Upper lobe of right lung (tissue), 1 donor: ENCODE data around the gene FOSL2. TPM values are rescaled to one million over a fixed set of nuclear protein-coding genes. Genes with fewer than 3 reads are reported as not detected.
A peak's percentile ranks its signal among the peaks of the same experiment; 100 is the strongest.

Experiments
- ATAC-seq: fragments of 200-7000 bp; cut with Tn5 transposase; one replicate; pipeline ENCODE4 v1.9.1; 2020; ENCODE audit warnings: mild to moderate bottlenecking, moderate library complexity
- DNase-seq: peaks from one replicate; pipeline ENCODE4 v3.0.0-alpha.2; 2020
- H3K27ac ChIP-seq: fragments of 200-600 bp; one replicate; pipeline ENCODE4 v1.8.0; 2022
- H3K27me3 ChIP-seq: fragments of 200-600 bp; one replicate; pipeline ENCODE4 v1.8.0; 2022; ENCODE audit warnings: mild to moderate bottlenecking
- H3K36me3 ChIP-seq: fragments of 200-600 bp; one replicate; pipeline ENCODE4 v1.8.0; 2022
- H3K4me1 ChIP-seq: fragments of 200-600 bp; one replicate; pipeline ENCODE4 v1.8.0; 2022
- H3K4me3 ChIP-seq: fragments of 200-600 bp; one replicate; pipeline ENCODE4 v1.8.0; 2022; ENCODE audit warnings: mild to moderate bottlenecking
- H3K9me3 ChIP-seq: fragments of 200-600 bp; one replicate; pipeline ENCODE4 v1.8.0; 2022
- CTCF ChIP-seq: fragments of 200-600 bp; IDR thresholded peaks from one replicate; pipeline ENCODE4 v1.8.0; 2022; ENCODE audit warnings: antibody characterized with exemption
- intact Hi-C: fragments of 100-400 bp; cut with DNase I; formaldehyde crosslinking; loops from one replicate; pipeline ENCODE4 v1.11.0; 2022
- total RNA-seq: library from RNA; stranded (reverse); fragmentation: NEBNext Ultra II Directional; extraction: Animal tissue kit (Norgen Biotek cat#: 25700); gene quantifications from one replicate; pipeline ENCODE4 v1.2.1, GENCODE V29; 2021
- donor health status: DM: no; HTN: yes; CAD: no; lungs with severe emphysema.

FOSL2 gene
- total RNA-seq, 1 donor from 2014 or later: 123 TPM

DNA sequence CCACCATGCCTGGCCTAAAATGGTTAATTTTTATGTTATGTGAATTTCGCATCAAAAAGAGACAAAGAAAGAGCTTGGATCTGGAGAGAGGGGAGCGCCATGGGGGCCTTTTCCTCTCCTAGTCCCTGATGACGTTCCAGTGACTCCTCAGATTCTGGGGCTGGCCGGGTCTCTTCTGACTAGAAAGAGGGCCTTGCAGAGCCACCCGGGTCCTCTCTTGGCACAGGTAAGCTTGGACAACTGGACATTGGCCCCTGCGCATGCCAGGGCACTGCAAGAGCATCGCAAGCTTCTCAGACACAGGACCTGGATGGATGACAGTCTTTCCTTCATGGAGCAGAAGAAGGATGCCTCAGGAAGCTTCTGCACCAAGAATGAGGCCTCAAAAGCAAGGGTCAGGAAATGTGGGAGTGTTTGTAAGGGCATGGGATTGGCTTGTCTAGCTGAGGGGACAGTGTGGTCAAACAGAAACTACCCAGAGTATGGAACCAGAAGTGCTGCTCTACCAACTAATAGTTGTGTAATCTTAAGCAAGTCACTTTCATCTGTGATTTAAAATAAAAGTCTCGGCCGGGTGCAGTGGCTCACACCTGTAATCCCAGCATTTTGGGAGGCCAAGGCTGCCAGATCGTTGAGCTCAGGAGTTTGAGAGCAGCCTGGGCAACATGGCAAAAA, 35.2 kb downstream of the FOSL2 start:
- Histone ChIP-seq H3K4me1 (peaks cover 26% of the 10 kb centered on the region), H3K27ac (no peak overlapping the region), H3K4me3 (no peak overlapping the region), H3K27me3 (no peaks in the 10 kb centered on the region), H3K9me3 (no peaks in the 10 kb centered on the region), H3K36me3 (no peaks in the 10 kb centered on the region)
- peak; percentile 37 for ATAC-seq
- intact Hi-C loops: no loop called here
- no peak for DNase-seq
- no peak for TF ChIP-seq CTCF

- Histone ChIP-seq H3K27me3 (no peaks in the 10 kb centered on the region), H3K36me3 (no peaks in the 10 kb centered on the region), H3K4me3 (no peak overlapping the region), H3K27ac (no peak overlapping the region), H3K9me3 (no peaks in the 10 kb centered on the region), H3K4me1 (peaks cover 20% of the 10 kb centered on the region)
- ATAC-seq (no peak), DNase-seq (no peak)
- intact Hi-C loops: no loop called here
- no peak for TF ChIP-seq CTCF
Measured at GRCh38 chr2:28428486-28428885, 35.8 kb downstream of the FOSL2 start.

- Histone ChIP-seq H3K4me1 (peaks cover 7% of the 10 kb centered on the region), H3K27ac (no peak overlapping the region), H3K36me3 (no peaks in the 10 kb centered on the region), H3K9me3 (no peaks in the 10 kb centered on the region), H3K4me3 (no peak overlapping the region), H3K27me3 (no peaks in the 10 kb centered on the region)
- ATAC-seq (no peak), DNase-seq (no peak)
- intact Hi-C loops: no loop called here
- TF ChIP-seq CTCF: no peak
Measured at GRCh38 chr2:28429636-28430376, 37.1 kb downstream of the FOSL2 start.

- no peaks in the 10 kb centered on the region for H3K9me3 ChIP-seq
- no peaks in the 10 kb centered on the region for H3K27me3 ChIP-seq
- H3K4me1 ChIP-seq: peaks cover 4% of the 10 kb centered on the region
- no peak for ATAC-seq
- intact Hi-C loops: no loop called here
- no peaks in the 10 kb centered on the region for H3K36me3 ChIP-seq
- no peak for DNase-seq
- H3K4me3 ChIP-seq: no peak overlapping the region
- TF ChIP-seq CTCF: no peak
- H3K27ac ChIP-seq: no peak overlapping the region
Measured at GRCh38 chr2:28430377-28430765, 37.7 kb downstream of the FOSL2 start.

DNA sequence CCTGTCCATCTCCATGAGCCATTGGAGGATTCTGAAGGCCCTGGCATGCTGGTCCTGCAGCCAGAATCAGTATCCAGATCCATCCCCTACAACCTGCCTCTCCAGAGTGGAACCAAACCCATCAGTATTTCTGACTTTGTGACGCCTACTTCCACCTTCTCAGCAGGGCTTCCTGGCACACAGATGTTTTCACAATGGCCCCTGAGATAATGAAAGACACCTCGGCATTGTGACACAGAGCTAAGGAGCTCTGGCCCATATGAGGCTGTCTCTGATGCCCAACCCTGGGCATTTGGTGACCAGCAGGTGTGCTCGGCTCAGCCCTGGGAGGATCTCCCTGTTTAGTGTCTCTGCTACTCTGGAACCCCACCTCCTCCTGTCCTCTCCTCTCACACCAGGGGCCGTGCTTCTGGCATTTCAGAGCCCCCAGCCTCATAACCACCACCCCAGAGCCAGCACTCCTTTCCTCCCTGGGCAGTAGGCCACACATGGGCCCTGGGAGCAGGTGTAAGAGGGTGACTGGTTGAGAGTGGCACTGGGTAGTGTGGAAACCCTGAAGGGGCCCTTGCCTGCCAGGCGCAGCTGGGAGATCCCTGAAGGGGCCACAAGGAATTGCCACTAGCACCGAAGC, 38.2 kb downstream of the FOSL2 start:
- TF ChIP-seq CTCF: no peak
- no peaks in the 10 kb centered on the region for H3K36me3 ChIP-seq
- H3K27ac ChIP-seq: no peak overlapping the region
- DNase-seq: no peak
- H3K4me3 ChIP-seq: no peak overlapping the region
- intact Hi-C loops: no loop called here
- H3K9me3 ChIP-seq: no peaks in the 10 kb centered on the region
- no peaks in the 10 kb centered on the region for H3K27me3 ChIP-seq
- ATAC-seq: no peak
- H3K4me1 ChIP-seq: no peaks in the 10 kb centered on the region
